Neutrophil (primary cell): ENCODE data around the gene NTN1.

ENCODE experiments used
- H3K27ac ChIP-seq: fragments of 200-600 bp; sonication (generic); 2 replicates; pipeline ENCODE4 v1.5.1; 2016; ENCODE audit warnings: mild to moderate bottlenecking, moderate library complexity
- H3K27me3 ChIP-seq: fragments of 200-600 bp; sonication (generic); 2 replicates; pipeline ENCODE4 v1.6.0; 2016; ENCODE audit warnings: mild to moderate bottlenecking
- H3K36me3 ChIP-seq: fragments of 200-600 bp; sonication (generic); 2 replicates; pipeline ENCODE4 v1.5.1; 2017
- H3K4me1 ChIP-seq, 2 experiments: fragments of 200-600 bp in 1 of 2; sonication (generic) in 1 of 2; 1 replicate in 1 of 2; 2 replicates in 1 of 2; pipeline versions ENCODE4 v1.5.1 to v1.6.1; 2013 to 2016; ENCODE audit warnings: low read depth in 1 of 2, low read length in 1 of 2, mild to moderate bottlenecking in 1 of 2, moderate library complexity in 1 of 2; ENCODE audit not compliant: control insufficient read depth in 1 of 2, insufficient read depth in 1 of 2
- H3K4me3 ChIP-seq, 2 experiments: fragments of 200-600 bp in 1 of 2; sonication (generic) in 1 of 2; 1 replicate in 1 of 2; 2 replicates in 1 of 2; pipeline ENCODE4 v1.5.1; 2013 to 2016; ENCODE audit warnings: low read depth in 1 of 2, low read length in 1 of 2, mild to moderate bottlenecking in 1 of 2, moderate library complexity in 1 of 2
- H3K9me3 ChIP-seq: fragments of 200-600 bp; sonication (generic); 2 replicates; pipeline ENCODE4 v1.5.1; 2016
- CTCF ChIP-seq: fragments of 200-600 bp; sonication (generic); IDR thresholded peaks from 2 replicates; pipeline ENCODE4 v1.5.1; 2016; ENCODE audit warnings: antibody characterized with exemption

The NTN1 gene

GRCh38 chr17:9116311-9116835 lies 95.1 kb downstream of the NTN1 start:
- Histone ChIP-seq H3K9me3 (no peaks in the 10 kb centered on the region), H3K4me1 (peaks cover 0 to 3% of the 10 kb centered on the region in 2 experiments), H3K27ac (no peak overlapping the region), H3K27me3 (peaks cover 31% of the 10 kb centered on the region), H3K36me3 (no peaks in the 10 kb centered on the region), H3K4me3 (no peak overlapping the region)
- TF ChIP-seq CTCF: no peak

- Histone ChIP-seq H3K4me3 (no peak overlapping the region), H3K36me3 (no peaks in the 10 kb centered on the region), H3K4me1 (peaks cover 0 to 3% of the 10 kb centered on the region in 2 experiments), H3K27ac (no peak overlapping the region), H3K9me3 (no peaks in the 10 kb centered on the region), H3K27me3 (peaks cover 31% of the 10 kb centered on the region)
- TF ChIP-seq CTCF: no peak
Observed at GRCh38 chr17:9116861-9117568, 95.7 kb downstream of the NTN1 start.

GRCh38 chr17:9120471-9120870 lies 99.2 kb downstream of the NTN1 start:
- Histone ChIP-seq H3K27ac (no peak overlapping the region), H3K4me3 (no peak overlapping the region), H3K27me3 (peaks cover 20% of the 10 kb centered on the region), H3K4me1 (peaks cover 0 to 2% of the 10 kb centered on the region in 2 experiments), H3K36me3 (no peaks in the 10 kb centered on the region), H3K9me3 (no peaks in the 10 kb centered on the region)
- no peak for TF ChIP-seq CTCF

GRCh38 chr17:9121186-9121820 lies 100.0 kb downstream of the NTN1 start:
- H3K4me3 ChIP-seq: no peak overlapping the region
- H3K9me3 ChIP-seq: no peaks in the 10 kb centered on the region
- no peak overlapping the region for H3K27ac ChIP-seq
- no peaks in the 10 kb centered on the region for H3K4me1 ChIP-seq
- peaks cover 11% of the 10 kb centered on the region for H3K27me3 ChIP-seq
- TF ChIP-seq CTCF: no peak
- no peaks in the 10 kb centered on the region for H3K36me3 ChIP-seq

GRCh38 chr17:9123594-9124553 lies 102.6 kb downstream of the NTN1 start:
- Histone ChIP-seq H3K9me3 (no peaks in the 10 kb centered on the region), H3K36me3 (no peaks in the 10 kb centered on the region), H3K4me3 (no peak overlapping the region), H3K27me3 (no peaks in the 10 kb centered on the region), H3K4me1 (no peaks in the 10 kb centered on the region), H3K27ac (no peak overlapping the region)
- no peak for TF ChIP-seq CTCF
